GM20000 (cell line): Measurements from ENCODE around the gene SLIT3.

Experiments
- DNase-seq: peaks from one replicate; pipeline ENCODE4 v3.0.0; 2012; ENCODE audit warnings: low spot score
- TF ChIP-seq, protein P1 (sequence below): IDR thresholded peaks from 2 replicates; pipeline ENCODE4 v1.5.1; 2012; ENCODE audit warnings: mild to moderate bottlenecking, control low read depth; ENCODE audit errors: extremely low read depth, missing control alignments

Gene SLIT3

DNA sequence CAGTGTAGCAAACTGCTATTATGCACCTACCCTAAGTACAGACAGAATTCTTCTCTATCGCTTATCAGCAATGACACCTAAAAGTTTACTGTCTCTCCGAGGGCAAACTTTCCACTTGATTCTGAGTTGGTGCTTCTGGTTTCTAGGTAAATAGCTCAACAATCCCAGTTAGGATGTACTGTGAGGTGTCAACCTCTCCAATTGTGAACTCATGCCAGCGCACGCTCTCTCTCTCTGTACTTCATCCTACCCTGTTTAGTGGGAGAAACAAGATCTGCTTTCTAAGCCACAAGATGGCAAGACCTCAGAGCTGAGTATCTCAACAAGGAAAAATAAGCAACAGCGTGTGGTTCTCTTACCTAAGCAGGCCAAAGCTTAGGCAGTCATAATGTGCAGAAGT, 335.3 kb downstream of the SLIT3 start:
- TF ChIP-seq, protein P1, sequence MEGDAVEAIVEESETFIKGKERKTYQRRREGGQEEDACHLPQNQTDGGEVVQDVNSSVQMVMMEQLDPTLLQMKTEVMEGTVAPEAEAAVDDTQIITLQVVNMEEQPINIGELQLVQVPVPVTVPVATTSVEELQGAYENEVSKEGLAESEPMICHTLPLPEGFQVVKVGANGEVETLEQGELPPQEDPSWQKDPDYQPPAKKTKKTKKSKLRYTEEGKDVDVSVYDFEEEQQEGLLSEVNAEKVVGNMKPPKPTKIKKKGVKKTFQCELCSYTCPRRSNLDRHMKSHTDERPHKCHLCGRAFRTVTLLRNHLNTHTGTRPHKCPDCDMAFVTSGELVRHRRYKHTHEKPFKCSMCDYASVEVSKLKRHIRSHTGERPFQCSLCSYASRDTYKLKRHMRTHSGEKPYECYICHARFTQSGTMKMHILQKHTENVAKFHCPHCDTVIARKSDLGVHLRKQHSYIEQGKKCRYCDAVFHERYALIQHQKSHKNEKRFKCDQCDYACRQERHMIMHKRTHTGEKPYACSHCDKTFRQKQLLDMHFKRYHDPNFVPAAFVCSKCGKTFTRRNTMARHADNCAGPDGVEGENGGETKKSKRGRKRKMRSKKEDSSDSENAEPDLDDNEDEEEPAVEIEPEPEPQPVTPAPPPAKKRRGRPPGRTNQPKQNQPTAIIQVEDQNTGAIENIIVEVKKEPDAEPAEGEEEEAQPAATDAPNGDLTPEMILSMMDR, result no peak
- no peak for DNase-seq

DNA sequence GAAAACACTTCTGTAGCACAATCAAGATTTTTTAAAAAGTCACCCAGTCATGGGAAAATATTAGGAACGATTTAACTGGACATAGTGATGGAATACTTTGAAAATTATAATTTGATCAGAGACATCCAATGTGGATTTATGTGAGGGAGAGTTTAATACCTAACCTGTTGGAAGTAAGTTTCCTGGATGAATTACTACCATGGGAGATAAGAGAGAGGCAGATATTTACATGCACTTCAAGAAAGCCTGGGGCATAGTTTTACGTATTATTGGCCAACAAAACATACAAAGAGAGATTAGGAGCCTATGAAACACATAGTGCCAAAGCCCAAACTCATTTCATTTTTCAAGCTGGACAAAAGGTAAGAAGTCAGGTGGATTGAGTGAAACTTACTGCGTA, 336.8 kb downstream of the SLIT3 start:
- TF ChIP-seq, protein P1, result no peak
- DNase-seq, result no peak

DNA sequence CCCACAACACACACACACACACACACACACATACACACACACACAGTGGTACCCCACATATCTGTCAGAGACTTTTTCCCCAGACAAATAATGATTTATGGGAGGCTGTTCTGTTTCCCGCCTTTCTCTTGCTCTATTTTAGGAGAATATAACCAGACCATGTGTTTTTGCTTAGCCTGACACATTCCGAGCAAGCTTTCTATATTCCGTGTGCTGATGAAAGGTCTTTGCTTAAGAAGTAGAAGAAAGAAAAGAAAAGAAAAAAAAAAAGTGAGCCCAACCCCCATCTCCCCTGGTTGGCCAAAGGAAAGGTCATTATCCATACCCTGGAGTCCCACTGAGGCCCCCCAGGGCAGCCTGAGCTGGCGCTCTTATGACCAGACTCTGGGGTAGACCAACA, 338.6 kb downstream of the SLIT3 start:
- TF ChIP-seq, protein P1, result no peak
- DNase-seq, result no peak

DNA sequence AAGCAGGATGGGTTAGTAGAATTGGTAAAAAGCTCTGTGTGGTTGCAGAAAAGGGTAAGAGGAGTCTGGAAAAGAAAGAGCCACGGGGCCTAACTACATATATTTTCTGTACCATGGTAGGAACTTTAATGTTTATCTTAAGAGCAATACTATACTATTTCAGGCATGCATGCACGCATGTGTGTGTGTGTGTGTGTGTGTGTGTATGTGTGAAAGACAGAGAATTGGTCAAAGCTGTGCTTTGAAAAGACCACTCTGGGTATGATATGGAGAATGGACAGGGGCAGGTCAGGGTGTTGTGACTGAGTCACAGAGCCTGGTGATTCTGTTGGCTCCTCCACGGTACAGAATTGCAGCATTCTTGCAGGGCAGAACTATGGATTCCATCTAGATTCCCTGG, 339.3 kb downstream of the SLIT3 start:
- TF ChIP-seq, protein P1, result no peak
- DNase-seq, result no peak

DNA sequence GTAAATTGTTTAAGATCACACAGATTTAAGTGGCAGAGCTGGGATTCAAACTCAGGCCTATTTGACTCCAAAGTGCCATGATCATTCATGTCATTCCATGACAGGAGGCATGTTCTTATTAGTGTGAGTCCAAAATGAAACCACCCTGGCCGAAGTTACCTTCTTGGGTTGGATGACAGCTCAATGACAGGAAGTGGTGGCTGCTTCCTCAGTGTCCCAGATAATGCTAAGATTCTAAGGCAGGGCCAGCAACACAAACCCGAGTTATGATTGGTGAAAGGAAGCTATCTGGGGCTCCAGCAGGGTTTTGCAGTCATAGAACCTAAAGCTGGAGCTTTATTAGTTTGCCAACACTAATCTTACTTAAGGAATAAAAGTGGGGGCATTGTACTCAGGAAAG, 340.4 kb downstream of the SLIT3 start:
- TF ChIP-seq, protein P1, result no peak
- no peak for DNase-seq

DNA sequence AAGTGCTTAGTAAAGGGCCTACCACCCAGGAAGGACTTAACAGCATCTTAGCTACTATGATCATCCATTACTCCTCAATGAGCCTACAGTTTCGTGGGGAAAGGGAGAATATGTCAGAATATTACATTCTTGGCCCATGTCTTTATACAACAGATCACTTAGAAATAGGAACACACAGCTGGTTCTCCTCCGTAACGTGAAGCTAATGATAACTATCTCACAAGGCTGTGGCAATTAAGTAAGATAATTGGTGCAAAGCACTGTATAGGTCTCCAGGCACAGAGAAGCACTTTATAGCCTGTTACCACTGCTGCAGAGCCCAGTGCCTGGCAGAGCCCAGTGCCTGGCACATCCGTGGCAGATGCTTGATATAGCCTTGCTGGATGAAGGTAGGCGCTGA, 347.6 kb downstream of the SLIT3 start:
- DNase-seq, result no peak
- TF ChIP-seq, protein P1, result no peak

DNA sequence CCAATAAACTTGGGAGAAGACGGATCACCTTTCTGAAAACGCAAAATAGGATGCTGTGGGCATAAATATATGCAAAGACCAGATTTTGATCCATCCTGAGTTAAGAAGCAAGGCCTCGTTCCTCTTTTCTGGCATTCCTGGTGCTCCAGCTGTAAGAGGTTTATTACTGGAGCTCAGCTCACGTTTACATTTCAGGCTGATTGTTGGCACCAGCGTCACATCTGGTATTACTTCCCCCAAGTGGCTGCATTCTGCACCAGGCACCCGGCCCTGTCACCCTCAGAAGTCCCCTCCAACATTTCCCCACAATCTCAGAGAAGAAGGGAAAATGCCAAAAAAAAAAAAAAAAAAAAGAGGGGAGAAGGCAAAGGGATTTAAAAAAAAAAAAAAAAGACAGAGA, 348.7 kb downstream of the SLIT3 start:
- TF ChIP-seq, protein P1, result no peak
- DNase-seq, result no peak
